Anterior cingulate cortex (tissue), 58 donors: ENCODE measurements around the gene SLCO1C1.
"Not testable (repeated sequence)": the region's sequence is repeated elsewhere in the genome, so short reads cannot be mapped to it uniquely, and the experiment has no call there.

Source experiments
- DNase-seq, 58 donors: peaks; one replicate each; lab custom pipeline; 2025; lab: John Stamatoyannopoulos, UW

The SLCO1C1 gene

DNA sequence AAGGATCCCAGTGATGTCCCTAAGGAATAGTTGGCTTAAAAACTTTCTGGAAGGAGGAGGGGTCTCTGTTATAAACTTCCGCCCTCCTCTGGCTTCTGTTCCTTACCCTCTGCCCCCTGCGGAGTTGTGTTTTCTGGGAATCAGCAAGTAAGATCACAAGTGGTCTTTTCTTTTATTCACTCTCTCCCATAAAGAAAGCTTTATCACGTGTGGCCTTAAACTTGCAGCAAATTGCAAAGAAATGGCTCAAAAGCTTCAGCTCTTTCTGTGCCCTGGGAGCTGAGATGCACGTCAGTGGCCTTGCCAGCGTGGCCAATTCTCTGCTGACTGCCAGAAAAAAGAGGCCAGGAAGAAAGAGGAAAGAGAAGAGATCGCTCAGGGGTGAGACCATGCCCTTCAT lies at the start of gene SLCO1C1:
SLCO1C1 (plus strand) TSS at position 101 of the 400 bp plus-strand sequence. CDS start 4,245 bp downstream, outside the sequence.
- DNase-seq: peak in 33 of 58 donors; percentile 4 to 72 (median 25)

DNA sequence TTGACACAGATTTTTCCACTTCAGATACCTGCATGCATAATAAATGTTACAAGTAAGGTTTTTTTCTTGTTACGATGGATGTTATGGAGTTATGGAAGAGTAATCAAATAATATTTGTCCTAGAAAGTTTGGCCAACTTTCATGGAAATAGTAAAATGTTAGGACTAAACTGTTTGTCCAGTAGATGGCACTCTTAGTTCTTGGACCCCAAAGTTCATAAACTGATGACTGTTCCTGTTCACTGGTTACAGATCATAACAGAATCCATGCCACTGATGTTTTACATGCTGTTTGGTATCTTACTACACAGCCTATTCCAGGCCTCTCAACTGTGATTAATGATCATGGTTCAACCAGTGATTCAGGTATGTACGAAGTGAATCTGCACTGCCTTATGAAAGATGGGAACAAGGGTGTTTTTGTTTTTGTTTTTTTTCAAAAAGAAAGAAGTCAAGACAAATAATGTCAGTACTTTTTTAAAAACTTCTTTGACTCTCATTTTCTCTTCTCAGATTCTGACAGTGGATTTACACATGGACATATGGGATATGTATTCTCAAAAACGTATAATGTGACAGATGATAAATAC lies 48.8 kb upstream of the SLCO1C1 start:
- DNase-seq: peak in 2 of 58 donors; percentile 6 to 7

DNA sequence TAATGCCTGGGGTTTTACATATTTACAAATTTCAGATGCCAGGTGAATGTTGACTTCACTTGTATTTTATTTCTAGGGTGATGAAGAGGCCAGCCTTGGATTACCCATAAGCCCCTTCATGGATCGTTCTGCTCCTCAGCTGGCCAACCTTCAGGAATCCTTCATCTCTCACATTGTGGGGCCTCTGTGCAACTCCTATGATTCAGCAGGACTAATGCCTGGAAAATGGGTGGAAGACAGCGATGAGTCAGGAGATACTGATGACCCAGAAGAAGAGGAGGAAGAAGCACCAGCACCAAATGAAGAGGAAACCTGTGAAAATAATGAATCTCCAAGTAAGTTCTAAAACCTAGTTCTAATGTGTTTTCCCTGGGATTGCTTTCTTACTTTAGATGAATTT lies 41.3 kb upstream of the SLCO1C1 start:
- no peak for DNase-seq

DNA sequence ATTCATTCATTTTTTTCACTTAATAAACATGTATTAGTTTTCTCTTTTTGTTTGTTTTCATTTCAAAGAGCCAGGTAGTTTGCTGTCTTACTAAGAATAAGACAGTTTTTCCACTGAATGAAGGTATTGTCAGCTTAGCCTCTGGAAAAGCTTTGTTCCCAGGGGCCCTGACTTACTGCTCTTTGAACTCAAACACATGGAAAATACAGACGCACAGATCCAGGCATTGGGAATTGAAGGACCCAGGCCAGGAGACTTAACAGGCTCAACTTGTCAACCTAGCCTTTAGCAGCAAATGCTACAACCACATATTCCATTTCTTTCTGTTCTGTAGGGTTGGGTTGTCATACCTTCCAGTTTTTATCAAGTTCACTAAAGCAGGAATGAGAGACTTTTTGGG lies 38.5 kb upstream of the SLCO1C1 start:
- DNase-seq: no peak

GRCh38 chr12:20657496-20657895 lies 37.6 kb upstream of the SLCO1C1 start:
- DNase-seq: peak in 1 of 58 donors; percentile 6

GRCh38 chr12:20681334-20681733 lies 13.8 kb upstream of the SLCO1C1 start:
- DNase-seq: no peak

GRCh38 chr12:20696181-20696905 lies 1.2 kb downstream of the SLCO1C1 start:
- peak in 25 of 58 donors; percentile 3 to 65 (median 13) for DNase-seq

DNA sequence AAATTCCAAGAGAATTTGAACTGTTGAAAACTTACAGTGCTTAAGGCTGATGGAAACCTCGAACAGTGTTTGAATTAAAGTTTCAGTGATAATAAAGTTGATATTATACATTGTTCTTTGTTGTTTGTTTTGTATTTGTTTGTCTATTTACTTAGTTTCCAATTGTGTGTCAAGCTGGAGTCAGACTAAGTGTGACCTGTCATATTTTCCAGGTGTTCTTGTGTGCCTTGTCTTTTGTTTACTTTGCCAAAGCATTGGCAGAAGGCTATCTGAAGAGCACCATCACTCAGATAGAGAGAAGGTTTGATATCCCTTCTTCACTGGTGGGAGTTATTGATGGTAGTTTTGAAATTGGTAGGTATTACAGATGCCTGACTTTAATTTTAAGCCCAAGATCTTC lies 6.0 kb downstream of the SLCO1C1 start:
- no peak for DNase-seq

- no peak for DNase-seq
These were observed 9.7 kb downstream of the SLCO1C1 start for GRCh38 chr12:20704860-20705259.

- no peak for DNase-seq
These were observed 16.7 kb downstream of the SLCO1C1 start for GRCh38 chr12:20711846-20712245.

DNA sequence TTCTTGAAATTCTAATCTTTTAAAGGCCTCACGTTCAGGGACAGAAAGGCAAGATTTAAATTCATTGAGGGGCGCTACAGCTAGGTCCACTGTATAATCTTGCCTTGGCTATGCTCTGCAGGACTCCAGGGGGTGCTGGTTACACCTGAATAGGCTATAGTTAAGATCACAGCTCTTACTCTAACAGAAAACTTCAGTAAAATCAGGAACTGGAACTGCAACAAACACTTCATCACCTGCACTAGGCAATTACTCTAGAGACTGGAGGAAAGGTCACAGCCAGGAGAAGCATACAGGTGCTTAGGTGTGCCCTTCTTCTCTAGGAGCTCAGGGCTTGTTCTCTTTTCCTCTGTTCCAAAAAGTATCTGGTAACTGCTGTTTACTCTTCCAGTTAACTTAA lies 20.9 kb downstream of the SLCO1C1 start:
- no peak for DNase-seq

GRCh38 chr12:20716985-20717384 lies 21.9 kb downstream of the SLCO1C1 start:
- no peak for DNase-seq

DNA sequence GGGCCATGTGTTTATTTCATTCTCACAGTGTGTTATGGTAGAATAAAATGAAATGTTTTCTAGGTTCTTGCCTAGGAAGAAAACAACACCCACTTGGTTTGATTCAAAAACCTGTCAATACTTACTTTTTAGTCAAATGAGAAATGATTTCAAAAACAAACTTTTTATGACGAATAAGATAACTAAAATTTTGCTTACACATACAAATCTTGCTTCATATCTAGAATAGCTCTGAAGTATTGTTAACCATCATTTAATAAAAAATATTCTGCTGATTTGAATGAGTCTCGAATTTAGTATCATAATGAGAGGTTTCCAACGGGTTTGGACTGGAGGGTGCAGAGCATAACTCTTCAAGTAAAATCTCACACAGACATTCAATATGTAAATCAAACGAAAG lies 23.2 kb downstream of the SLCO1C1 start:
- DNase-seq: no peak

GRCh38 chr12:20722142-20722541 lies 27.0 kb downstream of the SLCO1C1 start:
- no peak for DNase-seq

- DNase-seq: no peak
These were observed 36.1 kb downstream of the SLCO1C1 start for GRCh38 chr12:20731274-20731673.

- no peak for DNase-seq
These were observed 45.8 kb downstream of the SLCO1C1 start for GRCh38 chr12:20740972-20741371.

- DNase-seq: no peak
These were observed 53.1 kb downstream of the SLCO1C1 start for GRCh38 chr12:20748198-20748597.

DNA sequence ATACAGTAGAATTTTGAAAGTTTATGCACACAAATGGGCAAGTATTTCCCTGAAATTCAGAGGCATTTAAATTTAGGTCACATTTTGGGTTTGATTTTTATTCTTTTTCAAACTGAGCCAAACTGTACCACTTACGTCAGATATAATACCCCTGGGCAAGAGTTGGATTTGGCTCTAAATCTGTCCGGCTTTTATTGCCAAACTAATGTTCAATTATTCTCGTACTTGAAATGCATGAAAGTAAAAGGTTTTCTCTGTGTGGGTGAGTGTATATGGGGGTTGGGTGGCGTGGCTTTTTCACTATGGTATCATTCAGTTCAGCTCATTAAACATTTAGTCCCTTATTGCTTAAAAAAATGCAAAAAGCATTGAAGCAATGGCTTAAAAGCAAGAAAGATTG lies 55.9 kb downstream of the SLCO1C1 start:
- no peak for DNase-seq

- no peak for DNase-seq
These were observed 82.3 kb downstream of the SLCO1C1 start for GRCh38 chr12:20777420-20777819.

DNA sequence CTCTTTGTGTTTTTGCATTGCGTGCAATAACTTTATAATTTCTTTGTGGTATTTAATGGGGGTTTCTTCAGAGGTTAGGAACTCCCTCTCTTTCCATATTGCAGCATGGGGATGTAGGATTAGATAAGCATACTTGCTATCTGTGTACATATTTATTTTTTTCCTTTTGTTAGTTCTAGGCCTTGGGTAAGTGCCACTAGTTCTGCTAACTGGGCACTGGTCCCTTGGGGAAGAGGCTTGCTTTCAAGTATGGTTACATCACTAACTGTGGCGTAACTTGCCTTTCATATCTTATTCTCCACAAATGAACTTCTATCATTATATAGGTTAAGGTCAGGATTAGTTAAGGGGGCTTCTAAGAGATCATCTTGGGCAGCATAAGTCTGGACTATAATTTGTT lies 83.8 kb downstream of the SLCO1C1 start:
- DNase-seq: no peak

DNA sequence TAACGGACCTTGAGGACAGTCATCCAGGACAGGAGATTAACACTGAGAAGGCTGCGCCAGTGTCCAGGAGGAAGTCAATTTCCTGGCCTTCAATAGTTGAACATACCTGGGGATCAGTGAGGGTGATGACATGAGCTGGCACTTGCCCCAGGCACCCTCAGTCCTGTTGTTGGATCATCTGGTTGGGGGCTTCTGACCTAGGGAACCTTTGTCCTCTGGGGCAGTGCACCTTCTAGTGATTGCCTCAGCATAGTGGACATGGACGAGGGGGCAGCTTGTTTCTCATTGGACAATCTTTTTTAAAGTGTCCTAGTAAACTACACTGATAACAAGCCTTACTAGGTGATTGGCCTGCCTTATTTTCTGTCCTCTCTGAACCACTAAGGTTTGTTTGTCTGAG lies 84.8 kb downstream of the SLCO1C1 start:
- not testable (repeated sequence) for DNase-seq

DNA sequence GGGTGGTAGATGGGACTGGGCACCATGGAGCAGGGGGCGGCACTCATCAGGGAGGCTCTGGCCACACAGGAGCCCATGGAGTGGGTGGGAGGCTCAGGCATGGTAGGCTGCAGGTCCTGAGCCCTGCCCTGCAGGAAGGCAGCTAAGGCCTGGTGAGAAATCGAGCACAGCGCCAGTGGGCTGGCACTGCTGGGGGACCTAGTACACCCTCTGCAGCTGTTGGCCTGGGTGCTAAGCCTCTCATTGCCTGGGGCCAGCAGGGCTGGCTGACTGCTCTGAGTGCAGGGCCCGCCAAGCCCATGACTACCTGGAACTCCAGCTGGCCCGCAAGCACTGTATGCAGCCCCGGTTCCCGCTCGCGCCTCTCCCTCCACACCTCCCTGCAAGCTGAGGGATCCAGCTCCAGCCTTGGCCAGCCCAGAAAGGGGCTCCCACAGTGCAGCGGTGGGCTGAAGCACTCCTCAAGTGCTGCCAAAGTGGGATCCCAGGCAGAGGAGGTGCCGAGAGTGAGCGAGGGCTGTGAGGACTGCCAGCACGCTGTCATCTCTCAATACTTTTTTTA lies 88.7 kb downstream of the SLCO1C1 start:
- not testable (repeated sequence) for DNase-seq
